Measurements from ENCODE around the gene DMRTA1.
"Not testable (repeated sequence)": the region's sequence is repeated elsewhere in the genome, so short reads cannot be mapped to it uniquely, and the experiment has no call there.

The DMRTA1 gene

GRCh38 chr9:22463205-22463604 is 16.6 kb downstream of the DMRTA1 start:
- DNase-seq: no peak

- peak; percentile 48 for DNase-seq
Observed at GRCh38 chr9:22469928-22470544, 23.4 kb downstream of the DMRTA1 start.

- DNase-seq: no peak
Observed at GRCh38 chr9:22481566-22481965, 34.9 kb downstream of the DMRTA1 start.

- DNase-seq: no peak
Observed at GRCh38 chr9:22483528-22484070, 37.0 kb downstream of the DMRTA1 start.

GRCh38 chr9:22496197-22496596 is 49.6 kb downstream of the DMRTA1 start:
- DNase-seq: not testable (repeated sequence)
